Suprapubic skin (tissue), 4 donors: ENCODE results near the gene CNTN2. TPM values are rescaled to one million over a fixed set of nuclear protein-coding genes. Genes with fewer than 3 reads are reported as not detected.

Experiments used
- DNase-seq, 2 donors: peaks; one replicate each; pipeline ENCODE4 v3.0.0-alpha.2; 2019; ENCODE audit warnings: low spot score in 2 of 2
- H3K27ac ChIP-seq: fragments of 200-600 bp; sonication (generic); one replicate; pipeline ENCODE4 v1.5.1; 2019
- H3K27me3 ChIP-seq: fragments of 200-600 bp; sonication (generic); one replicate; pipeline ENCODE4 v1.5.1; 2019
- H3K36me3 ChIP-seq: fragments of 200-600 bp; sonication (generic); one replicate; pipeline ENCODE4 v1.5.1; 2019
- H3K4me1 ChIP-seq: fragments of 200-600 bp; sonication (generic); one replicate; pipeline ENCODE4 v1.5.1; 2019
- H3K4me3 ChIP-seq: fragments of 200-600 bp; sonication (generic); one replicate; pipeline ENCODE4 v1.5.1; 2019; ENCODE audit warnings: mild to moderate bottlenecking
- H3K9me3 ChIP-seq: fragments of 200-600 bp; sonication (generic); one replicate; pipeline ENCODE4 v1.5.1; 2019
- EP300 ChIP-seq: sonication (generic); formaldehyde crosslinking; IDR thresholded peaks from one replicate; pipeline ENCODE4 v1.6.1; 2017; ENCODE audit warnings: antibody characterized with exemption
- POLR2A ChIP-seq, 2 donors: fragments of 450-650 bp; IDR thresholded peaks; one replicate each; pipeline ENCODE4 v1.6.1; 2017; ENCODE audit warnings: antibody characterized with exemption in 2 of 2, mild to moderate bottlenecking in 2 of 2, moderate library complexity in 2 of 2
- POLR2AphosphoS5 ChIP-seq, 3 donors: sonication (generic); formaldehyde crosslinking; IDR thresholded peaks; one replicate each; pipeline ENCODE4 v1.6.1; 2017; ENCODE audit warnings: antibody characterized with exemption in 3 of 3
- WGBS: methylation state at CpG from one replicate; pipeline ENCODE4 v1.1.5; 2018; 5-methylcytosine and 5-hydroxymethylcytosine counted together
- total RNA-seq, 4 donors: library from RNA; depleted of rRNA; stranded (reverse); fragments of >200 nt; gene quantifications; one replicate each; pipeline ENCODE4 v1.1.0, GENCODE V29; 2016
- TF ChIP-seq, protein P1 (sequence below), 2 donors: fragments of 200-600 bp in 1 of 2; fragments of 450-650 bp in 1 of 2; sonication (generic) in 1 of 2; IDR thresholded peaks; one replicate each; pipeline ENCODE4 v1.5.1; 2016 to 2019; ENCODE audit warnings: antibody characterized with exemption in 2 of 2, mild to moderate bottlenecking in 1 of 2, moderate library complexity in 1 of 2

The CNTN2 gene
- total RNA-seq, 4 donors from 2014 or later, result 0.68 to 13.3 (median 1.7) TPM

DNA sequence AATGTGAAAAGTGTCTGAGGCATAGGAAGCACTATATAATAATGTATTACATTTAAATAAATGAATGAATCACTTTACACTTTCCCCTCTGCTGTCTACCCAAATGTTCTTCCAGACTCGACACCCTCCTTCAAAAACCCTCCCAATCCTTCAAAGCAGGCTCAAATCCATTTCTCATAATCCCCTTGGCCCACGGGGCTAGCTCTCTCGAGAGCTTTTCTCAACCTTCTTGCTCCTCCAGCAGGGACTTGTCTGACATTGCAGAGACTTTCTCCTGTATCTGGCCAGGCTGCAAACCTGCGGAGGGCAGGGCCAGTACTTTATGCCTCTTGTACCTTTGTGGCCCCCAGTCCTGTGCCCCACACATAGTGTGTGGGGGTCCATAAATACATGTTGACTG lies 14.1 kb upstream of the CNTN2 start:
- WGBS, result 65% methylated on average over 4 of the region's 4 CpGs

GRCh38 chr1:205030241-205030640 lies 12.8 kb upstream of the CNTN2 start:
- WGBS, result 56% methylated on average over 6 of the region's 6 CpGs

More for the DNA sequence above, 14.1 kb upstream of the CNTN2 start:
- DNase-seq, result no peak
- Histone ChIP-seq H3K27me3 (peaks cover 23% of the 10 kb centered on the region), H3K4me1 (no peaks in the 10 kb centered on the region), H3K36me3 (no peaks in the 10 kb centered on the region), H3K4me3 (no peak overlapping the region), H3K9me3 (no peaks in the 10 kb centered on the region), H3K27ac (no peak overlapping the region)
- TF ChIP-seq, protein P1, sequence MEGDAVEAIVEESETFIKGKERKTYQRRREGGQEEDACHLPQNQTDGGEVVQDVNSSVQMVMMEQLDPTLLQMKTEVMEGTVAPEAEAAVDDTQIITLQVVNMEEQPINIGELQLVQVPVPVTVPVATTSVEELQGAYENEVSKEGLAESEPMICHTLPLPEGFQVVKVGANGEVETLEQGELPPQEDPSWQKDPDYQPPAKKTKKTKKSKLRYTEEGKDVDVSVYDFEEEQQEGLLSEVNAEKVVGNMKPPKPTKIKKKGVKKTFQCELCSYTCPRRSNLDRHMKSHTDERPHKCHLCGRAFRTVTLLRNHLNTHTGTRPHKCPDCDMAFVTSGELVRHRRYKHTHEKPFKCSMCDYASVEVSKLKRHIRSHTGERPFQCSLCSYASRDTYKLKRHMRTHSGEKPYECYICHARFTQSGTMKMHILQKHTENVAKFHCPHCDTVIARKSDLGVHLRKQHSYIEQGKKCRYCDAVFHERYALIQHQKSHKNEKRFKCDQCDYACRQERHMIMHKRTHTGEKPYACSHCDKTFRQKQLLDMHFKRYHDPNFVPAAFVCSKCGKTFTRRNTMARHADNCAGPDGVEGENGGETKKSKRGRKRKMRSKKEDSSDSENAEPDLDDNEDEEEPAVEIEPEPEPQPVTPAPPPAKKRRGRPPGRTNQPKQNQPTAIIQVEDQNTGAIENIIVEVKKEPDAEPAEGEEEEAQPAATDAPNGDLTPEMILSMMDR (IDR thresholded peaks at IDR 0.05), result no peak
- no peak for TF ChIP-seq POLR2AphosphoS5 (IDR thresholded peaks at IDR 0.05)
- no peak for TF ChIP-seq EP300
- no peak for TF ChIP-seq POLR2A (IDR thresholded peaks at IDR 0.05)

GRCh38 chr1:205030896-205031295 lies 12.1 kb upstream of the CNTN2 start:
- no peak for DNase-seq
- Histone ChIP-seq H3K4me3 (no peak overlapping the region), H3K36me3 (no peaks in the 10 kb centered on the region), H3K4me1 (no peaks in the 10 kb centered on the region), H3K27ac (no peak overlapping the region), H3K27me3 (peaks cover 23% of the 10 kb centered on the region), H3K9me3 (no peaks in the 10 kb centered on the region)
- TF ChIP-seq, protein P1 (IDR thresholded peaks at IDR 0.05), result no peak
- TF ChIP-seq EP300, result no peak
- no peak for TF ChIP-seq POLR2AphosphoS5 (IDR thresholded peaks at IDR 0.05)
- no peak for TF ChIP-seq POLR2A (IDR thresholded peaks at IDR 0.05)
- 76% methylated on average over 8 of the region's 11 CpGs for WGBS

More at GRCh38 chr1:205030241-205030640, 12.8 kb upstream of the CNTN2 start:
- Histone ChIP-seq H3K4me1 (no peaks in the 10 kb centered on the region), H3K9me3 (no peaks in the 10 kb centered on the region), H3K27ac (no peak overlapping the region), H3K36me3 (no peaks in the 10 kb centered on the region), H3K27me3 (peaks cover 23% of the 10 kb centered on the region), H3K4me3 (no peak overlapping the region)
- TF ChIP-seq POLR2A (IDR thresholded peaks at IDR 0.05), result no peak
- TF ChIP-seq EP300, result no peak
- no peak for TF ChIP-seq POLR2AphosphoS5 (IDR thresholded peaks at IDR 0.05)
- TF ChIP-seq, protein P1 (IDR thresholded peaks at IDR 0.05), result no peak
- DNase-seq, result no peak

GRCh38 chr1:205032508-205032907 lies 10.5 kb upstream of the CNTN2 start:
- peaks cover 20% of the 10 kb centered on the region for H3K27me3 ChIP-seq
- 74% methylated on average over 7 of the region's 7 CpGs for WGBS
- TF ChIP-seq, protein P1 (IDR thresholded peaks at IDR 0.05), result no peak
- TF ChIP-seq EP300, result no peak
- no peak for TF ChIP-seq POLR2A (IDR thresholded peaks at IDR 0.05)
- TF ChIP-seq POLR2AphosphoS5 (IDR thresholded peaks at IDR 0.05), result no peak
- H3K27ac ChIP-seq, result no peak overlapping the region
- H3K9me3 ChIP-seq, result no peaks in the 10 kb centered on the region
- no peak for DNase-seq
- no peaks in the 10 kb centered on the region for H3K4me1 ChIP-seq
- H3K4me3 ChIP-seq, result no peak overlapping the region
- H3K36me3 ChIP-seq, result no peaks in the 10 kb centered on the region

DNA sequence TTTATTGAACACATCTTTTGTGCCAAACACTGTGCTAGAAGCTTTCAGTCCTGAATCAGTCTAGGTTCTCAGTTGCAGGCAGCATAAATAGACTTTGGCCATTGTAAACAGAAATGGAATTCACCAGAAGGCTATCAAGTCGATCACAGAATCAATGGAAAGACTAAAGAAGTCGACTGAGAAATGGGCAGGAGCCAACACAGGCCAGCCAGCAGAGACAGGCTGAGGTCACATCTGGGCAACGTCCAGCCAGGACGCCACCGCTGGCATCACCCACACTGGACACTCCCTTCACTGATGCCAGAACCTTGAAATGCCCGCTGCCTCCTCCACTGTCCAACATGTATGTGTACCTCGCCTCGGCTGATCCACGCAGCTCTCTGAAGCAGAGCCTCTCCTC lies 5.5 kb upstream of the CNTN2 start:
- 89% methylated on average over 9 of the region's 9 CpGs for WGBS
- Histone ChIP-seq H3K4me1 (no peaks in the 10 kb centered on the region), H3K9me3 (no peaks in the 10 kb centered on the region), H3K4me3 (no peak overlapping the region), H3K27me3 (peaks cover 23% of the 10 kb centered on the region), H3K36me3 (no peaks in the 10 kb centered on the region), H3K27ac (no peak overlapping the region)
- TF ChIP-seq POLR2A (IDR thresholded peaks at IDR 0.05), result no peak
- no peak for DNase-seq
